Glomerular visceral epithelial cell (primary cell): ENCODE measurements around the gene ZNF385C.
A peak's percentile ranks its signal among the peaks of the same experiment; 100 is the strongest.

Source experiments
- DNase-seq: peaks from one replicate; pipeline ENCODE4 v3.0.0-alpha.2; 2016; ENCODE audit errors: extremely low spot score

The ZNF385C gene

DNA sequence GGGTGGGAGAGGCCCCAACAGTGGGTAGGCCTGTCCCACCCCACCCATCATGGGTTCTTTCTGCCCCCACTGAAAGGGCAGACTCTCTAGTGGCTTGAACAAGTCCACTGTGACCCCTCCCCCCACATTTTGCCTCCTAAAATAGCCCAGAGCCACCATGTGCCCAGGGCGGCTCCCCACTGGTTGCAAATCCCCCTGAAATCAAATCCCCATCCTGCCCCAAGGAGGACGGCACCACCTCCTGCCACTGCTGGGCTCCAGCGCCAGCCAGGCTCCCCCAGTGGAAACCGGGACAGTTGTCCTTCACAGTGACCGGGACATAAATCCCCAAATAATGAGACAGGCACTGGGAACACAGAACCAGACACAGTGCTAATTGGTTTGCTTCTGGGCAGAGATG is 20.5 kb downstream of the ZNF385C start:
- DNase-seq, result no peak

DNA sequence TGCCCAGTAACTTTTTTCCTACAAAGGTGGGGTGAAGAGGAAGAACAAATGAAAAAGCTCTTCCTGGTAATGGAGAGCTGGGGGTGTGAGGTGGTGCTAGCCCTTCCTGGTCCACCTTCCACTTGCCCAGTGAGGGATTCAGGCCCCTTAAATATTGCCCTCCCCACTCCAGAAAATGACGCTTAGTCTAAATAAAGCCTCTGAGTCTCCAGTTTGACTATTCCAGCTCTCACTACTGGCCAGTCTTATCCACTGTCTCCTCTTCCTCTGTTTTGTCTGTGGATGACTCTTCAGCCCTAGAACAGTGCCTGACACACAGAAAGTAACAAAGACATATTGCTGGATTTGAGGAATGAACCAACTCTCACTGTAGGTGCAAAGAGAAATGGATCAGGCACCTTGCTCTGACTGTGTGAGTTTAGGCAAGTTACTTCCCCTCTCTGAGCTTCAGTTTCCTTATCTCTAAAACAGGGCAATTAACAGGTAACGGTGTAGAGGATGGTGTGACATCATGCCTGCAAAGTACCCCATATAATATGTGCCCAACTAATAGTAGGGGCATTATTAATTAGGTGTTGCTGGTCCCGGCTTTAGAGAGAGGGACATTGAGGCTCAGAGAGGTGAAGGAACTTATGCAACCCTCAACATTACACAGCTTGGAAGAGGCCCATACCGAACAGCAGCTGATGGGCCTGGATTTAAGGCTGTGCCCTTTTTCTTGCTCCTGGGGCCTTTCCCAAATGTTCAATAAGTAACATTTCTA is 21.3 kb downstream of the ZNF385C start:
- DNase-seq, result no peak

GRCh38 chr17:42075789-42076188 is 22.5 kb downstream of the ZNF385C start:
- no peak for DNase-seq

DNA sequence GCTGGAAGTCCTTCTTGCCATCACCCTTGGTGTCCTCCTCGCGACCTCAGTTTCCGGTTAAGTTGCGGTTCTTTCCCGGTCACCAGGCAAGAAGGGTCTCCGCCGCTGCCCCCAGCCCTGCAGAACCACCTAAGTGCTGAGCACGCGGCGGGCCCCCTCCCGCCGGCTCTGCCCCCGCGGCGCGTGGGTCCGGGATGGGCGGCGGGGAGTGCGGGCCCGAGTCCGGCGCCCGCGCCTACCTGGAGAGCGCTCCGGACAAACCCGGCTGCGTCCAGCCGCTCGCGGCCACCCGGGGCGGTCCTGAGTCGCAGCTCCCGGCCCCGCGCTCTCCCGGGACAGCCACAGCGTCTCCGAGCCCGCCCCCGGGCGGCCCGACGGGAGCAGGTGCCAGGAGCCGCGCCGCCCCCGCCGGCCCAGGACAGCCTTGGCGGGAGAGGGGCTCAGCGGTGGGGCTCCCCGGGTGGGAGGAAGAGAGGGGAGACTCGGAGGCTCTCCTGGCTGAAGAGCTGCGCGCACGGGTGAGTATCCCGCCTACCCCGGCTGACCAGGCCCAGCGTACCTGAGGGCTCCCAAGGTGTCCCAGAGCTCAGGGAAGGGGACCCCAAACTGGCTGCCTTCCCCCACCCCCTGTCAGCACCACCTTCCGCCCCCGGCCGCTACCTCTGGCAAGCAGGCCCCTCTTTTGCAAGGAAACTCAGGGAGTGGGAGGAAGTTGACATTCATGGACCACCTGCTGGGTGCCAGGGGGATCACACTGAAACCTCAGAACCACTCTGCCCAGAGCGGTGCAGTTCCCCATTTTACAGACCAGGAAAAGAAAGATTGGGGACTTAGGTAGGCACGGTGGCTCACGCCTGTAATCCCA is 25.7 kb downstream of the ZNF385C start:
- DNase-seq, result no peak

GRCh38 chr17:42071810-42072209 is 26.5 kb downstream of the ZNF385C start:
- DNase-seq, result no peak

DNA sequence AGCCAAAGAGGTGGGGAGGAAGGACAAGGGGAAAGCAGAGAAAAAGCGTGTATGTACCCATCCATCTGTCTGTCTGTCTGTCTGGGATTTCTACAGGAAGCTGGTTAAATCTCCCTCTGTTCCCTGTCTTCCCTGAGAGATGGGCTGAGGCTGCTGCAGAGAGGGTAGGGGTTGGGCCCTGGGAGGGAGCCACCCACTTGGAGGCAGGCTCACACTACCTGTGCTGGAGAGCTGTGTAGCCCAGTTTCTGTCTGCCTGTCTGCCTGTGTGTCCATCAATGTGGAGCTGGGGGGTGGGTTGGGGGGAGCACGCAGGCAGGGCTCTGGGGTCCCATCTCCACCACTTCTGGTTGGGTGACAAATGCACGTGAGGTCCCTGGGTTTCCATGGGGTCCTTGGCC is 29.3 kb downstream of the ZNF385C start:
- no peak for DNase-seq

DNA sequence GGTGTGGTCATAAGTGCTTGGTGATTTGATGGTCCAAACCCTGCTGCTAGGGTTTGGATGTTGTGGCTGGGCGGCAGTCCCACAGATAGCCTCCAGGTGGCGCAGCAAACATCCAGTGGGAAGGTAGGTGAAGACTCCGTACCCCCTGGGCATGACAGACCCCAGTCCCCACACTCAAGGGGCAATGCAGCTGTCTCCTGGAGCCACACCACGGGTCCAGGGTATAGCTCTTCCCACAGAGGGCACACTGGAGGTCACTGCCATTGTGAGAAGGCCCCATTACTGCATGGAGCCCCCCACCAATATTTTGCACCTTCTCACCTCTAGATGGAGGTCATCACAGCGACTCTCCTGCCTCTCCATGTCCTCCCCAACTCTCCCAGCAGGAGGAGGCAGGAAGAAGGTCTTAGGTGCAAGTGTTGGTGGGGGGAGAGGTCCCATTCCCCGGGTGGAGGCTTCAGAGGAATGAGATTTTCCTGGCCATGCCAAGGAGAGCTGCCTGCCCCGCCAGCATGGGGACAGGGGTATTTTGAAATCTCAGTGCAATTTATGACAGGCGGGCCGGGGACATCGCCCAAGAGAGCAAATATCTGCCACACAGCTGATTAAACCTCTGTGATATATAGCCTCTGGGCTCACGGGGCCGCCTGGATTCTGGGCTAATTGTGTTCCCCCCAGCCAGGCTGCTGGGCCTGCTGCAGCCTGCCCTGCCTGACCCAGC is 30.7 kb downstream of the ZNF385C start:
- peak; percentile 50 for DNase-seq

- DNase-seq, result no peak
These were observed 33.1 kb downstream of the ZNF385C start for GRCh38 chr17:42065201-42065600.

DNA sequence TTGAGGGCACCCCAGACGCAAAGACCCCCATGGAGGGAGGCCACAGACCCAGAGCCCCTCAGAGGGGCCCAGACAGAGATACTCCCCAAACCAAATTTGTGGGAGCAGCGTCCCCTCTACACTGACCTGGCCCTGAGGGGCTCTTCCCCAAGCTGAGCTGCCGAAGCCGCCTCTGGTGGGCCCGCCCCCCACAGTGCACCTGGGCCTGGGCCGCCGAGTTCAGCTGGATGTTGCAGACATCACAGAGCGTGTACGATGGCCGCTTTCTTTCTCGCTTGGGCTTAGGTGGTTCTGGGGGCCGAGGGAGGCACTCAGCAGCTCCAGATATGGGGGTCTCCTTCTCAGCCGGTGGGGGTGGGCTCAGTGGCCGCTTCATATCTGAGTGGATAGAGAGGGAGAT is 35.6 kb downstream of the ZNF385C start:
- no peak for DNase-seq

DNA sequence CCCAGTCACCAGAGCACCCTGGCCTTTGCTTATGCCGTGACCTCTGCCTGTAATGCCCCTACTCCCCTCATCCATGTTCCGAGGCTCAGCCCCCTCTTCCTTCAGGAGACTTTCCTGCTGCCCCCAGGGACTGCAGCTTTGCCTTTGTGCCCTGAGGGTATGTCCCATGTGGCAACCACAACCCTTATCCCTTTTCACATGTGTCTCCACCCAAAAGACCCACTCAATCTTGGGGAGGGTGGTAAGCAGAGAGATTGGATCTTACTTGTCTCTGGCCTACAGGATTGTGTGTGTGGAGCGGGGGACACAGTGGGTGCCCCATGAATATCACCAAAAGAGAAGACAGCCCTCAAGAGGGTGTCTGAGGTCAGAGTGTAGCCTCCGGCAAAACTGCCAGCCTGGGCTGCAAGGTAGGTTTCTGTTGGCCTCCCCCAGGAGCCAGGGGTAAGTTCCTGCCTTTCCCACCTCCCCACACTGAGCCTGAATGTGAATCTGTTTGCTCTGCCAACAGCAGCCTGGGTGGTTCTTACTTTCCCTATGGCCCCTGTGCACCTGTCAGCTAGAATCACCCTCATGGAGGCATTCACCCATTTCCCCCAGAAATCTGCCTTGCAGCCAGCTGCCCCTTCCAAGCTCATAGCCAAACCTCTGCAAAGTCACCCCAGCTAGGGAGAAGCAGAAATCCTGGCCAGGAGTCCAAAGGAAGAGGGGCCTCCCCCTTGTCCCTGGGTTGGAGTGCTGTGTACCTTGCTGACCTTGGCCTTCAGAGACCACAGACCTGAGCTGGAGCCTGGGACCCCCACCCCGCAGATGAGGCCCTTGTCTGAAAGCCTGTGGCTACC is 36.4 kb downstream of the ZNF385C start:
- DNase-seq, result no peak

GRCh38 chr17:42060231-42060630 is 38.0 kb downstream of the ZNF385C start:
- DNase-seq, result no peak

- DNase-seq, result no peak
These were observed 38.5 kb downstream of the ZNF385C start for GRCh38 chr17:42059815-42060214.

DNA sequence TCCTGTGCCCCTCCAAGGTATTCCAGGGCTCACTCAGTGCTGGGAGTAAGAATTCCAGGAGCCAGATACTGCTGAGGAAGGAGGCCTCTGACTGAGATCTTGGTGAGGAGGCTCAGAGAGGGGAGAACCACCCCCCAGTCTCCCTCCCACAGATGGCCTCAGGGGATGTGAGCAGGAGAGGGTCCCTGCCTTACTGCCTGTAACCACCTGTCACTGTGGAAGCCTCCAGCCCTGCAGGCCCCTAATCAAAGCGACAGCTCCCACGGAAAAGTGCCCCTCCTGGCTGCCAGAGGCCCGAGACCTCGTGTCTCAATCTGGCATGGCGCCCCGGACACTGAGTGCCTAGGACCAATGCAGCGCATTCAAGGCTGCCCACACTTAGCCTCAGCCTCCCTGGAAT is 40.2 kb downstream of the ZNF385C start:
- DNase-seq, result no peak

- DNase-seq, result no peak
These were observed 41.6 kb downstream of the ZNF385C start for GRCh38 chr17:42056635-42057034.

DNA sequence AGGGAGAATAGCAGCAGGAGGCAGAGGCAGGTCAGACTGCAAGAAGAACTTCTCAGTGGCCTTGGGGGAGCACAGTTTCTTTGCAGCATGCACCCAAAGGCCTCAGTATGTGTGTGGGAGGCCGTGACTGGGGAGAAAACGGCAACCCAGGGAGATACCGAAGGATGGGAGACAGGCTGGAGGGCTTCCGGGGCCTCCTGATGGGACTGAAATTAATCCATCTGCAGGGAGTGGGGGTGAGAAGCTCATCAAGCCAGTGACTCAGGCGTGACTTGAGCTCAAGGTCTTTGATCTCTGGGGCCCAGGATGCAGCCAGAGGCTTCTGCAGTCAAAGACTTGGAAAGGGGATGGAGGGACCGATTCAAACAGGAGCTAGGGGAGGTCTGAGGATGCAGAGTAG is 42.8 kb downstream of the ZNF385C start:
- DNase-seq, result peak; percentile 42

- no peak for DNase-seq
These were observed 43.2 kb downstream of the ZNF385C start for GRCh38 chr17:42055027-42055426.

- DNase-seq, result no peak
These were observed 44.4 kb downstream of the ZNF385C start for GRCh38 chr17:42053731-42054500.

DNA sequence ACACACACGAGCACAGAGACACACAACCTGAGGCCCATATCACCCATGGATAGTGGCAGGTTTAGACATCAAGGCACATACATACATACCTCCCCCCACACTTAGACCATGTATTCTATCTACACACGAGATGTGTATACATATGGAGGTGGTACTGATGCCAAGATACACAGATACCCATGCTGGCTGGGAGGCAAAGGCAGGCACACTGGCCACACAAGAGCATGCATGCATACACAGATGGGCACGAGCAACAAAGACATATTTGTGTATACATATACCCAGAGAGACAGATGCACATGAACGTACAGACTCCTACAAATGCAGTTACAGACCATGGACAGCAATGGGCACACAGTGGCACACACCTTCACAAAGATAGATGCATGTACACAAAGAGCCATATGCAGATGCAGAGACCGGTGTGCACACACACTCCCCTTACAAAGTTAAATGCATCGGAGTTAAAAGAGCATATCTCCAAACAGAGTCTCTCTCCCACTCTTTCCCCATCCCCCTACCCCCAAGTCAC is 45.9 kb downstream of the ZNF385C start:
- DNase-seq, result no peak

DNA sequence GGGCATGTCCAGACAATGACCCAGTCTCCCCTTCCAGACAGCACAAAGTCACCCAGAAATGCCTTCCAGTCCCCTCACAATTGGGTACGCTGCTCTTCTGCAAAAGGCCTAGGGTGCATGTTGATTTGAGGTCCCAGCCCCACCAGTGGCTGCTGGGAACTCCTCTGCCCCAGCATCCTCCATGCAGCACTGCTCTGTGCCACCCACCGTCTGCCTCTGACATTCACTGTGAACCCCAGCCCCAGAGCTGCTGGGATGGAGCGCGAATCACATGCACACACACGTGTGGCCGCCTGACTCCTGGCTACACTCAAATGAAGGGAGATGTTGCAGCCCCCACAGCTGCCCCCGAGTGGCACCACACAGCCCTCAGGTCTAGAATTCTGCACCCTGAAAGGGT is 46.6 kb downstream of the ZNF385C start:
- no peak for DNase-seq

DNA sequence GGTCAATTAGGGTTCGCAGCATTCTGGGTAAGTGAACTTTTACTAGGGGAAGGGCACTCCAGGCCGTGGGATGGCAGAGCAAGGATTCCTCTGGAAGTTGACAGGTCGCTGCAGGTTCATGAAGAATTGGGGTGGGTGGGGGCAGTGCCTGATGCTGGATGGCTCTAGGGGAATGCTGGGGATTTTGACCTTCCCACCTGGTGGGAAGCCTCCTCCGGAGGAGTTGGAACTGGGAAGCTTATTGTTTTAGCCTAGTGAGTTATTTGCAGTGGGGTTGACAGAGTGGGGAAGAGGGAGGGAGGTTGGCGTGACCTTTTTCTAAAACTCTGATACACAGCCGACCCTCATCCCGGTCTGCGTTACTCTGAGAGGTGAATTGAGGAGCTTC is 47.3 kb downstream of the ZNF385C start:
- DNase-seq, result no peak
